GM18517 (cell line): ENCODE data around the gene RHEX.
"Not testable (repeated sequence)": the region's sequence is repeated elsewhere in the genome, so short reads cannot be mapped to it uniquely, and the experiment has no call there.

Source experiments
- ATAC-seq: cut with Tn5 transposase; IDR thresholded peaks from one replicate; pipeline ENCODE4 v1.9.1; 2021; ENCODE audit warnings: mild to moderate bottlenecking, moderate library complexity; ENCODE audit not compliant: unreplicated experiment

The RHEX gene

DNA sequence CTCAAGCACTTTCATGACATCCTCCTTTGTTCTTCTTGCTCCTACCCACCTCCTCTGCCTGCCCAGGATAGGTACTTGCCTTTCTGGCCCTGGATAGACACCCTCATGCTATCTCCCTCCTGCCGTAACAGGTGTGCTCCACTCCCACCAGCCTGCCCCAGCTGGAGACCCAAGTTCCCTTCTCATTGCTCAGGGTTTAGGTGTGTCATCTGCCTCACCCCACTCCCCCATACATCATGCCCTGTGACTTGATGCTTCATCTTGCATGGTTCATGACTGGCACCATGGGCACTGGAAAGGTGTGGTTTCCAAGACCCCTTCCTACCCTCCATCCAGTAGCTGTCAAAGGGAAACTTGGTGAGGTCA is 5.9 kb downstream of the RHEX start:
- no peak for ATAC-seq

DNA sequence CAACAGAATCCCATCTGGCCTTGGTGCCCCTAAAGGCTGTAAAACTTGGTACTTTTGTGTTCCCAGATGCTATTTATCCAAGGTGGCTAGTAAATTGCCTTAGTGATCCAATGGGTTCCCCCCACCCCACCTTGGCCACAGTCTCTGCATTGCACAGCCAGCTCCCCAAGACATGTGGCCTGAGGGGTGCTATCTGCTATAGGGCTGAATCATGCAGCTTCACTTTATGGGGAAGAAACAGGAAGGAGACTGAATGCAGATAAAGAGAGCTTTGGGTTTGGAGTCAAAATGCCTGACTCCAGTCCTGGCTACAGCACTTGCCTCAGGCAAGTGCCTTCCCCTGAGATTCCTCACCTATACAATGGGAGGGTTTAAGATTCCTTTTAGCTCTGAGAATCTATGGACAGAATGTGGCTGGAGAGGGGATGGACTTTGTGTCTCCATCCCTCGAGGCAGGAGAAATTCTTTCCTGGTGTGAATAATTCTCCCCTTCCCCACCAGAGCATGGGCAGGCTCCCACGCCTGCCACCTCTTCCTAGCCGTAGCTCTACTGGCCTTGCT is 6.5 kb downstream of the RHEX start:
- ATAC-seq = no peak

DNA sequence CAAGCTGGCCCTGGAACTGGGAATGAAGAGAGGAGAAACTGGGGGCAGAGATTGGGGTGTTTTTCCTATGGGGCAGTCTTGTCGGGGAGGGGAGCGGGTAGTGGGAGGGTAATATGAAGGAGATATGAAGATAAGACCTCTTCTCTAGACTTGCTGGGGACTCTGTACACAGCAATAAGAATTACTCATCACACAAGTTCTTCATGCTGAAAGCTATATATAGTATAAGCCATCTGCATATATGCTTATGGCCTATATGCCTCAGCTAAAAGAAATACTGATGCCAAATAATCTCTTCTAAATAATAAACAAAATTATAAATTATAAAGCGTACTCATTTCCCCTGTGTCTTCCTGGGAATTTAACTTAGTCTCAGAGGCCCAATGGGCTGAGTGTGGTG is 7.9 kb downstream of the RHEX start:
- ATAC-seq = no peak

DNA sequence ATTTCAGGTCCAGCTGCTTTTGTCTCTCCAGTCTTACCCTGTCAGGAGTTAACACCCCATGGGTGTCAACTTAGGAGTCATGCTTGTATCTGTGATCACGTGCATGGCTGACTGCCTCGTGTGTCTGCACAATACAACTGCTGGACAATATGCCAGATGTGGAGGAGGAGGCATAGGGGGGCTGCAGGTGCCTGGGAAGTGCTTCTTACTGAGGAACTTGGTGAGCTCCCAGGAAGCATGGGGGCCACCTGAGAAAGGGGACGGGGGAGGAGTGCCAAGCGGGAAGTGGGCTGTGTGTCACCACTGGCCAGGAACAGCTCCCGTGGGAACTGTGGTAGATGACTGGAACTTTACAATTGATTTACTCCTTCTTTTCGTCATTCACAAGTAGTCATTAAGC is 9.5 kb downstream of the RHEX start:
- no peak for ATAC-seq

DNA sequence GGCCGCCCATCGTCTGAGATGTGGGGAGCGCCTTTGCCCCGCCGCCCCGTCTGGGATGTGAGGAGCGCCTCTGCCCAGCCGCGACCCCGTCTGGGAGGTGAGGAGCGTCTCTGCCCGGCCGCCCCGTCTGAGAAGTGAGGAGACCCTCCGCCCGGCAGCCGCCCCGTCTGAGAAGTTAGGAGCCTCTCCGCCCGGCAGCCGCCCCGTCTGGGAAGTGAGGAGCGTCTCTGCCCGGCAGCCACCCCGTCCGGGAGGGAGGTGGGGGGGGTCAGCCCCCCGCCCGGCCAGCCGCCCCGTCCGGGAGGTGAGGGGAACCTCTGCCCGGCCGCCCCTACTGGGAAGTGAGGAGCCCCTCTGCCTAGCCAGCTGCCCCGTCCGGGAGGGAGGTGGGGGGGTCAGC is 11.0 kb downstream of the RHEX start:
- not testable (repeated sequence) for ATAC-seq

DNA sequence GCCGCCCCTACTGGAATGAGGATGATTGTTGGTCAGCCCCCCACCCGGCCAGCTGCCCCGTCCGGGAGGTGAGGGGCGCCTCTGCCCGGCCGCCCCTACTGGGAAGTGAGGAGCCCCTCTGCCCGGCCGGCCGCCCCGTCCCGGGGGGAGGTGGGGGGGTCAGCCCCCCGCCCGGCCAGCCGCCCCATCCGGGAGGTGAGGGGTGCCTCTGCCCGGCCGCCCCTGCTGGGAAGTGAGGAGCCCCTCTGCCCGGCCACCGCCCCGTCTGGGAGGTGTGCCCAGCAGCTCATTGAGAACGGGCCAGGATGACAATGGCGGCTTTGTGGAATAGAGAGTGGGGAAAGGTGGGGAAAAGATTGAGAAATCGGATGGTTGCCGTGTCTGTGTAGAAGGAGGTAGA is 11.5 kb downstream of the RHEX start:
- ATAC-seq = not testable (repeated sequence)

DNA sequence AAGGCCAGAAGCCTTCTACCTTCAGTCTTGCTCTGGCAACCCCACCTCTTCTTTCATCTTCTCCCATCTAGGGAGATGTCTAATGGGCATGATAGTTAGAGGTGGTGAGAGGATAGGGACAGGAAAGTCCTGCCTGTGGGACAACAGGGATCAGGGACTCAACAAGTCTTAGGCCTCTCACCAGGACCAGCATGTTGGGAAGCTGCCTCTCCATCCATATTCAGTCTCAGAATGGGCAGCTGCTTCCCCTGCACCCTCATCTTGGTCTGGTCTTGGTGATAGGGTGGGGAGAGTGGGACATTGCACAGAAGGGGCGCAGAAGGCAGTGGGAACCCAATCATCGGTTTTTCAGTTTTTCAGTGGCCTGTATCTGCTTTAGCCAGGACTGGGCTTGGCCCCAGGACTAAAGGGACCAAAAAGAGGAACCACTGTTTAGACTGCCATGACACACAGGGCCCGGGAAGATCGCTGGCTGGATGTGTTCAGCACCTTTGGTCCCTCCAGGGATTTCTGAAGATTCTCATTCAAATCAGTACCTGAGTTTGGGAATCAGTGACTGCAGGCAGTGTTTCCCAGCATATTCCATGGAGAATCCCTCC is 12.7 kb downstream of the RHEX start:
- no peak for ATAC-seq

DNA sequence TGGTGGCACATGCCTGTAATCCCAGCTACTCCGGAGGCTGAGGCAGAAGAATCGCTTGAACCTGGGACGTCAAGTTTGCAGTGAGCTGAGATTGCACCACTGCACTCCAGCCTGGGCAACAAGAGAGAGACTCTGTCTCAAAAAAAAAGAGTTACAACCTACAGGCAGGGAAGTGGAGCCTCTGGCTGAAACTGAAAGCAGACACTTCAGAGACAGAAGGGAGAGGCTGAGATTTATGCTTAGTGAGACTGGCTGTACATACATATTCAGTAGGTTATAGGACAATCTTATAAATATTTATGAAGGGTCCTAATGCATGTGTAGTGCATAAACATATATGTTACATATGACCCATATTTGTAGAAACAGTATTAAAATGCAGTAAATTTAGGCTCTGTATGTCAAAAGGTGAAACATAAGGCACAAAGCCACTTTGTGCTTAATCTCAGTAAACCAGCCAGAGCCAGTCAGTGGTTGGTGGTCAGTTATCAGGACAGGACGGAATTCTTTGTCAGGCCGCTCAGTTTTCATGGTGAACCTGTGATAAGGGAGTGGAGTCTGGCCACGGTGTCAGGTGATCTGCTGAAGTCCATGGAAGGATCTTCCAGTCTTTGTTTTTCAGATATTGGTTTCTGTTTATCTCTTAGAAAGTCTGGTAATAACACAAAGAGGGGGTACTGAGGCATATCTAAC is 13.7 kb downstream of the RHEX start:
- peak; percentile 89 for ATAC-seq

DNA sequence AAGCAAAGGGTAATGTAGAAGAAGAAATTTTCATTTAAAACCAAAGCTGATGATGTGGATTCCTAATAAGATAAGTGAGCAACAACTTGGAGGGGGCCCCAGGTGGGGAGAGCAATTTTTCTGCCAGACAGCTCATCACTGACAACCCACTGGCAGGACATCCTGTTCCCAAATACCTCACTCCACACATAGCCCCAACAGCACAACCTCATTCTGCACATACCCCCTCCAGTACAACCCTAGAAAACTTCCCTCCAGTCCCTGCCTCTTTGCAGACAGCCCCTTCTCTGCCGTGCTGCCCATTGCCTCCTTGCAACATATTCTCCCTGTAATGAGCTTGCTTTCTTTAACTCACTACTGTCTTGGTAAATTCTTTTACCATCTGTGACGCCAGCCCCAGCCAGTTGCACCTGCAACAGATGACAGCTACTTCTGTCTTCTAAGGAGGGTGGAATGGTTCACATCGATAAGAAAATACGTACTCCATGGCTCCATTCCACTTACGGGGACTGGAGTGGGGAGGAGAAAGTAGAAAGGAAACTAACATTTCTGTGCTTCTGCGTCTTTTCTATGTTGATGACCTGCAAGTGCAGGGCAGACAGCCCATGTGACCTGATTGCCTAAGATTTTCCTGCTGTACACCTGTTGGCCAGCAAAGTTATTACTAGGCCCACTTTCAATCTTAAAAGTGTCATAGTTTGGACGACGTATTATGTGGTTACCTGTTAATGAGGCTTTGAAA is 14.7 kb downstream of the RHEX start:
- ATAC-seq = no peak

DNA sequence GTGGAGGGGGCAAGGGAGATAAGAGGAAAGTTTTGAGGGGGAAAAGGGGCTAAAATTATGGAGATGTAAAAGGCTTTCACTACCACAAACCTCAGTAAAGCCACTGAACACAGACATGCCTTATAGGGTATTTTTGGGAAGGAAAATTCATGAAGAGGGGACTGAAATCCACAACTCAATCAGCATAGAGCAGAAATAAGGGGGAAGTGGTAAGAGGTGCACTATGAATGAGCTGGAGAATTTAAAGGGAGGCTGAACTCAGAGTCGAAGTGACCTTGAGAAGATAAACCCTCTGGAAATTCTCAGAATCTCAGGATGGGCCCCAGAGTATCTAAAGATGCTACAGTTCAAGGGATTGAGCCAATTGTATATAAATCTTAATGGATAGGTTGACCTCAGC is 15.3 kb downstream of the RHEX start:
- no peak for ATAC-seq

DNA sequence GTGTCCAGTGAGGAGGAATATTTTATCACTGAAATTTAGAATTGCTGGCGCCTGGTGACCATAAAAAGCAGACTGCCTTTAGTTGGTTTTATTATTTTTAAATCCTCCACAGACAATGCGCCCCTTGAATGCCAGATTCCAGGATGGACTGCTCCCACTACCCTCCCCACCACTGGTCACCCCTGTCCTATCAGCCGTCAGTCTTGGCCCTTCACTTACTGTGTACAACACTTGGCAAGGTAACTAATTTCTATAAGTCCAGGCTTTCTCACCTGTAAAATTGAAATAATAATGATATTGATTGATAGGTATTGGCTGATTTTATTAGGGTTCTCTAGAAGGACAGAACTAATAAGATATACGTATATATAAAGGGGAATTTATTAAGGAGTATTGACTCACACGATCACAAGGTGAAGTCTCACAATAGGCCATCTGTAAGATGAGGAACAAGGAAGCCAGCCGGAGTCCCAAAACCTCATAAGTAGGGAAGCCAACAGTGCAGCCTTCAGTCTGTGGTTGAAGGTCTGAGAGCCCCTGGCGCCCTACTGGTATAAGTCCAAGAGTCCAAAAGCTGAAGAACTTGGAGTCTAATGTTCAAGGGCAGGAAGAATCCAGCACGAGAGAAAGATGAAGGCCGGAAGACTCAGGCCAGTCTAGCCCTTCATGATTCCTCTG is 17.8 kb downstream of the RHEX start:
- no peak for ATAC-seq

DNA sequence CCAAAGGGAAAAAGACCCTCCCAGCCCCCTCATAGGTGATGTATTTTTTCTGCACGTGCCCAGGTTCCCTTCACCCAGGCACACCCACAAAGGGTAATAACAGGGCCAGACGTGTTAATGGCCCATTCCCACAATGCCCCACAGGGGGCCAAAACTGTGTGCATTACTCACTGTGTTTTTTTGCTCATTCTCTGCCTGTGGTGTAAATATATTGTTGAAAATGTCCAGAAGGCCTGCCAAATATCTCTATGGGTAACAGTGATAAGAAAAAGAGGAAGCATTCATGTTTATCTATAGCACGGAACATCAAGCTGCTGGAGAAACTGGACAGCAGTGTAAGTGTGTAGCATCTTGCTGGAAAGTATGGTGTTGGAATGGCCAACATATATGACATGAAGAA is 21.9 kb downstream of the RHEX start:
- no peak for ATAC-seq

DNA sequence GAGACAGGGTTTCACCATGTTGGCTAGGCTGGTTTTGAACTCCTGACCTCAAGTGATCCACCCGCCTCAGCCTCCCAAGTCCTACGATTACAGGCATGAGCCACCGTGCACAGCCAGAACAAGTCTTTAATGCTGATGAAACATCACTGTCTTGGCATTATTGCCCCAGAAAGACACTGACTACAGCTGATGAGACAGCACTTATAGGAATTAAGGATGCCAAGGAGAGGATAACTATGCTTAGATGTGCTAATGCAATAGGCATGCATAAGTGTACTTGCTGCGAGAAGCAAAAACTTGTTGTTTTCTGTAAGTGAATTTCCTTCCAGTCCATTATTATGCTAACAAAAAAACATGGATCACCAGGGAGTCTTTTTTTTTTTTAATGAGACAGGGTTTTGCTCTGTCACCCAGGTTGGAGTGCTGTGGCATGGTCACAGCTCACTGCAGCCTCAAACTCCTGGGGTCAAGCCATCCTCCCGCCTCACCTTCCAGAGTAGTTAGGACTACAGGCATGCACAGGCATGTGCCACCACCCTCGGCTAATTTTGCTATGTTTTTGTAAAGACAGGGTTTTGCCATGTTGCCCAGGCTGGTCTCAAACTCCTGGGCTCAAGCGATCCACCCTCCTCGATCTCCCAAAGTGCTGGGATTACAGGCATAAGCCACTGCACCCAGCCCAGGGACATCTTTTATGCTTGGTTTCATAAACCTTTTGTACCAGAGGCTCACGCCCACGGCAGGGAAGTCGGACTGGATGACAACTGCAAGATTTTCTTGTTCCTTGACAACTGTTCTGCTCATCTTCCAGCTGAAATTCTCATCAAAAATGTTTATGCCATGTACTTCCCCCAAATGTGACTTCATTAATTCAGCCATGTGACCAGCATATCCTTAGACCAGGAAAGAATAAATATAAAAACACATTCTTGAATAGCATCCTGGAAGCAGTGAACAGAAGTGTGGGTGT is 23.1 kb downstream of the RHEX start:
- ATAC-seq = no peak

DNA sequence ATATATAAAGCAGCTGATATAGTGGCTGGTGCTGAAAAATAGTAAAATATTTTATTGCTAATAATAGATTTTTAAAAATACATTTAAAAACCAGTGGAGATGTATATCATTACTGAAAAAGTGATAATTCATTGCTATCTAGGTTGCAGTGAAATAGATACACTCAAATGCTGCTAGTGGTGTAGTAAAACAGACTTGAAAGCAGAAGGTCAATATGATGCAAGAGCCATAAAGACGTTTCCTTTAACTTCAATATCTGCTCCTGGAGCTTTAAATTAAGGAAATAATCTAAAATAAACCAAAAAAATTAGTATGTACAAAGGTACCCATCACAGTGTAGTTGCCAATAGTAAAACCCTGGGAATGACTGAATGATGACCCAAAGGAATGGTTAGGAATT is 26.2 kb downstream of the RHEX start:
- no peak for ATAC-seq

DNA sequence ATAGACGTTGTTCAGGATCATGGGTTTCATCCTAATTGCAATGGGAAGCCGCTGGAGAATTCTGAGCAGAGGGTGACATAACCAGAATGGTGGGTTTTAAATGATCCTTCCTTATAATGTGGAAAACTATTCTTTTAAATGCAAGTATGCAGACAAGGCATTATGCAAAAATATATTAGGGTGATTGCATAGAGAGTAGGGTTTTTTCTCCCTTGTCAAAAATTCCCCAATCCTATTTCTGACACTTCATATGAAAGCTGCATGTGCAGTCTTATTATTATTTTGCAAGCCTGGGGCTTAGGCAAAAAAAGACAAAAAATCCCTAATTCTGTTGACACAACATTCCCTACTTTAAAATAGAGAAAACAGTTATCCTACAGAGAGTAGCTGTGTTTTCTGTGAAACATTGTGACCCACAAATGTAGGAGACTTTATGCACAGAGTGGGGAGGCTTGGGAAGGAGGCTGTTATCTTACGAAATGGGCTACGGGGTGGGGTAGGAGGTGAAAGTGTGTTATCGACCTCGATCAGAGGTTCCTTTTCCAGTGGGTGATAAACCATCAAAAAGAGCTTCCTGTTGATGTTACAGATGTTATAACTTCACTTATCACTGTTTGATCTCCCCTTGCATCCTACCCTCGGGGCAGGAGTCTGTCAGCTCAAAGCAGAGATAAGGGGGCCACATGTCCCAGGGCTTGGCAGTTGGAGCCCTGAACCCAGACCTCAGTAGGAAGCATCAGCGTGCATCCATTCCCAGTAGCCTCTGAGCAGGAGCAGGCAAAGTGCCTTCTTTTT is 27.2 kb downstream of the RHEX start:
- no peak for ATAC-seq

DNA sequence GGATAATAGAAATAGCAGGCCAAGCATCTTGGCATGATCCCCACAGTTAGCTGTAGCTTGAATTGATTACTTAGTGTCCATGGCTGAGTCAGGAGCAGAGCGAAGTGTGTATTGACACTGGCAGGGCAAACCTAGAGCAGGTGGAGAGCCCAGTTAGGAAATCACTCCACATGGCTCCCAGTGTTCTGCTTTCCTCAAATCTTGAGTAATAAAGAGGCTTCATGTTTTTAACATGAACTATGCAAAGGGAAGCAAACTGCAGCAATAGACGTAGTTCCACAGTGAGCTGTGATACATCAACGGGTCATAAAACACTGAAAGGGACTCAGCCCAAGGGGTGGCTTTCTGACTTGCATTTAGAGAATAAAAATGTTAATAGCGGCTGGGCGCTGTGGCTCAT is 28.9 kb downstream of the RHEX start:
- ATAC-seq = no peak

DNA sequence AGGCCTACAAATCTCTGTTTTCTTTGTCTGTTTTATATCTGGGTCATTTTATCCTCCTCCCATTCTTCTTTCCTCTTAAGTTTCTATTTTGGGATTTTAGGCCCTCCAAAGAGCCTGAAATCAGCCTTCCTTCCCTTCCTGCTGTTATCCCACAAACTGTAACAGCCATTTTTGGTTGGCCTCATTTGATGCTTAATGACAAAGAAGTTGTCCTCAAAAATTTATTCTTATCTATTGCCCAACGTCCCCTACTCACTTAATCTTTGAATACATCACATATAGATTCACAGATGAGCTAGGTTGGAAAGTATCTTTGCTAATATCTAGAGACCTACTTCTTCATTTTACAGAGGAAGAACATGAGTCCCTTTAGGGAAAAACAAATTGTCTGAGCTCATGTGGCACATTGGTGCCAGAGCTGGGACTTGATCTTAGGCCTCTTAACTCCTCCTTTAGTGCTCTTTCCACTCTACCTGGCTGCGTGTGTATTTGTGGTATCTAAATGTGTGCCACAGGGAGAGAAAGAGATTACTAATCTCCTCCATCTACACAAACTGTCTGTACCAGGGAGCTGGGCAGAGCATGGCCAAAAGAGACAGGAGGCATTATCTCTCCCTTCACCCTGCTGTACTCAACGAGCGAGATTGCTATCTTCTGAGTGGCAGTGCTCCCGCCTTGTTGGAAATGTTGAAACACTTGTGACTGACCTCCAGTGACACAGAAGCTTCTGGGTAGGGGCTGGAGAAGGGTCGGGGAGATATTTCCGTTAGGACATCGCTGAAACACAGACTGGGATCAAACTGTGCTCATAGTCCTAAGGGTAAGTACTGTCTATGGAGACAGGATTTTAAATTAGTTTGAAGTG is 30.1 kb downstream of the RHEX start:
- ATAC-seq = no peak

DNA sequence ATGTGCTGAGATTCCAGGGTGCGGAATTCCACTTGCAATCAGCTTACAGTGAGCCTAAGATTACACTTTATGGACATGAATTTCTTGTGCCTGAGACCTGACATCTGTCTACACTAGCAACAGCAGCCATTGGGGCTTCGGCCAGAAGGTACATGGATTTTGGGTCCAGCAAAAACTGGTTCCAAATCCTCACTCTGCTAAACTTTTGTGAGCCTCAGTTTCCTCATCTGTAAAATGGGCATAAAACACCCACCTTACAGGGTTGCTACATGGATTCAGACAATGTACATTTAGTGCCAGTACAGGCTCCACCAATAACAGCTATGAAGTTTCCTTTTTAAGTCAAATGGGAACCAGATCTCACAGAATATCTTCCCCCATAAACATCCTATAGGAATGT is 30.8 kb downstream of the RHEX start:
- no peak for ATAC-seq

DNA sequence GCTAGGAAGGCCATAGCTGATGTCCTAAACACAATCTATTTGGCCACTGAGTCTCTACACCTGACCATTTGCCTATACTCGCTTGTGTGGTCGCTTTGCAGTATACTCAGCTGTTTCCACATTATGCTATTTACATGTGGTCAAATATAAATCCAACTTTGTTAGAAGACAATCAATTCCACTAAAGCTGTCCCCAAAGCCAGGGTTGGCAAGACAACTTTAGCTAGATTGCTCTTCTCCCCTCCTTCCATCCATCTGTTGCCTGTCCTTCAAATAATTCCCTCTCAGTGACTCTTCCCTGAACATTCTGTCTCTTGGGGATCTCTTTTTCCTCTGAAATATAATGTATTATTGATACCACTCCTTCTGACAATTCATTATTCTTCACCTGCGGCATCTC is 34.1 kb downstream of the RHEX start:
- no peak for ATAC-seq
